HEK293 (cell line): Measurements from ENCODE around the gene DAGLA.

Experiments
- CTCF ChIA-PET: fragments of 350-600 bp; formaldehyde crosslinking; extraction: SDS; loops from one replicate; lab custom pipeline; 2021; ENCODE audit warnings: antibody characterized with exemption; lab: Yijun Ruan, JAX
- POLR2A ChIA-PET: fragments of 300-600 bp; formaldehyde crosslinking; extraction: SDS; loops from one replicate; lab custom pipeline; 2020; ENCODE audit warnings: antibody characterized with exemption, inconsistent platforms; lab: Yijun Ruan, JAX
- H3K27ac ChIP-seq: fragments of 200-500 bp; sonication (Bioruptor generic); 2 replicates; pipeline ENCODE4 v1.5.1; 2014; ENCODE audit warnings: low read depth, low read length, control low read depth, inconsistent platforms; ENCODE audit errors: extremely low read depth
- H3K36me3 ChIP-seq, 2 experiments: fragments of 200-500 bp in 1 of 2; sonication (Bioruptor generic) in 1 of 2; 1 replicate in 1 of 2; 2 replicates in 1 of 2; pipeline ENCODE4 v1.5.1; 2014 to 2017; ENCODE audit warnings: inconsistent platforms in 2 of 2, low read length in 2 of 2; ENCODE audit not compliant: control insufficient read depth in 2 of 2, insufficient read depth in 1 of 2
- H3K4me1 ChIP-seq: fragments of 200-500 bp; sonication (Bioruptor generic); 2 replicates; pipeline ENCODE4 v1.5.1; 2014; ENCODE audit warnings: mild to moderate bottlenecking, low read length, inconsistent platforms; ENCODE audit not compliant: control insufficient read depth, insufficient read depth
- H3K4me3 ChIP-seq: 2 replicates; pipeline ENCODE4 v1.5.1; 2011; ENCODE audit warnings: low read depth, mild to moderate bottlenecking, control low read depth, low read length, moderate library complexity
- H3K9me3 ChIP-seq: fragments of 200-500 bp; sonication (Bioruptor generic); 2 replicates; pipeline ENCODE4 v1.5.1; 2014; ENCODE audit warnings: low read depth, low read length, inconsistent platforms; ENCODE audit not compliant: control insufficient read depth, insufficient read depth
- CTCF ChIP-seq: fragments of 450-650 bp; formaldehyde crosslinking; IDR thresholded peaks from 2 replicates; pipeline ENCODE4 v1.5.1; 2016; ENCODE audit warnings: missing biosample characterization, missing genetic modification characterization
- GLI2 ChIP-seq: fragments of 450-650 bp; formaldehyde crosslinking; IDR thresholded peaks from 2 replicates; pipeline ENCODE4; 2017; ENCODE audit warnings: missing biosample characterization, missing genetic modification characterization, low read depth, borderline replicate concordance
- GLIS1 ChIP-seq: fragments of 450-650 bp; formaldehyde crosslinking; IDR thresholded peaks from 2 replicates; pipeline ENCODE4 v1.5.1; 2016; ENCODE audit warnings: missing biosample characterization, missing genetic modification characterization
- MEIS1 ChIP-seq: sonication (generic); formaldehyde crosslinking; IDR thresholded peaks from 2 replicates; pipeline ENCODE4 v1.8.1; 2022; ENCODE audit warnings: missing genetic modification reagents, mild to moderate bottlenecking, borderline replicate concordance
- PRDM1 ChIP-seq: fragments of 450-650 bp; formaldehyde crosslinking; IDR thresholded peaks from 2 replicates; pipeline ENCODE4; 2016; ENCODE audit warnings: missing biosample characterization, missing genetic modification characterization
- REST ChIP-seq: fragments of 450-650 bp; formaldehyde crosslinking; IDR thresholded peaks from 2 replicates; pipeline ENCODE4 v1.5.1; 2016; ENCODE audit warnings: missing biosample characterization, missing genetic modification characterization
- TRIM28 ChIP-seq: IDR thresholded peaks from 2 replicates; pipeline ENCODE4 v1.6.1; 2011; ENCODE audit warnings: low read length, control low read depth, borderline replicate concordance
- TSHZ1 ChIP-seq: fragments of 450-650 bp; formaldehyde crosslinking; IDR thresholded peaks from 2 replicates; pipeline ENCODE4 v1.5.1; 2016; ENCODE audit warnings: missing biosample characterization, missing genetic modification characterization, borderline replicate concordance
- ZBTB11 ChIP-seq: fragments of 450-650 bp; formaldehyde crosslinking; conservative IDR thresholded peaks from 2 replicates; pipeline ENCODE4 v1.5.1; 2016; ENCODE audit warnings: low read depth, missing biosample characterization, missing genetic modification characterization
- ZBTB6 ChIP-seq: fragments of 450-650 bp; formaldehyde crosslinking; IDR thresholded peaks from 2 replicates; pipeline ENCODE4 v1.5.1; 2017; ENCODE audit warnings: missing biosample characterization, missing genetic modification characterization
- ZFP41 ChIP-seq: fragments of 450-650 bp; formaldehyde crosslinking; IDR thresholded peaks from 2 replicates; pipeline ENCODE4 v1.5.1; 2016; ENCODE audit warnings: missing biosample characterization, missing genetic modification characterization, borderline replicate concordance
- ZNF155 ChIP-seq: fragments of 450-650 bp; formaldehyde crosslinking; IDR thresholded peaks from 2 replicates; pipeline ENCODE4 v1.5.1; 2016; ENCODE audit warnings: missing biosample characterization, missing genetic modification characterization
- ZNF473 ChIP-seq: fragments of 450-650 bp; formaldehyde crosslinking; IDR thresholded peaks from 2 replicates; pipeline ENCODE4 v1.5.1; 2017; ENCODE audit warnings: missing biosample characterization, missing genetic modification characterization
- ZNF529 ChIP-seq: fragments of 450-650 bp; formaldehyde crosslinking; IDR thresholded peaks from 2 replicates; pipeline ENCODE4 v1.5.1; 2017; ENCODE audit warnings: missing genetic modification characterization, missing biosample characterization; ENCODE audit not compliant: insufficient replicate concordance
- ZNF596 ChIP-seq: fragments of 450-650 bp; IDR thresholded peaks from 2 replicates; pipeline ENCODE4 v1.5.0; 2018; ENCODE audit warnings: missing biosample characterization, mild to moderate bottlenecking, missing genetic modification characterization, moderate library complexity
- ZNF623 ChIP-seq: fragments of 450-650 bp; formaldehyde crosslinking; IDR thresholded peaks from 2 replicates; pipeline ENCODE4 v1.5.1; 2016; ENCODE audit warnings: missing biosample characterization, missing genetic modification characterization
- ZNF626 ChIP-seq: fragments of 450-650 bp; sonication (Bioruptor Pico); formaldehyde crosslinking; IDR thresholded peaks from 2 replicates; pipeline ENCODE4 v1.5.1; 2018; ENCODE audit warnings: missing biosample characterization, missing genetic modification characterization, inconsistent platforms
- ZNF76 ChIP-seq: fragments of 450-650 bp; formaldehyde crosslinking; IDR thresholded peaks from 2 replicates; pipeline ENCODE4; 2016; ENCODE audit warnings: low read depth, missing biosample characterization, missing genetic modification characterization, borderline replicate concordance
- ZSCAN5A ChIP-seq: fragments of 450-650 bp; formaldehyde crosslinking; IDR thresholded peaks from 2 replicates; pipeline ENCODE4 v1.5.1; 2016; ENCODE audit warnings: missing biosample characterization, missing genetic modification characterization

Gene DAGLA

GRCh38 chr11:61710019-61710418, 29.8 kb downstream of the DAGLA start (continued):
- TF ChIP-seq ZBTB6 (no peak), ZNF473 (tag by site-specific recombination) (no peak), ZNF155 (tag by site-specific recombination) (no peak), ZNF596 (tag by site-specific recombination) (no peak), ZNF623 (tag by site-specific recombination) (no peak), ZSCAN5A (tag by site-specific recombination) (no peak), GLIS1 (tag by site-specific recombination) (peak; percentile 30), MEIS1 (CRISPR knock-in tag) (no peak), TRIM28 (no peak), ZNF626 (no peak)
- TF ChIP-seq, all 188 proteins: peak for 3

- Histone ChIP-seq H3K9me3 (no peaks in the 10 kb centered on the region), H3K36me3 (no peaks in the 10 kb centered on the region), H3K4me1 (no peaks in the 10 kb centered on the region), H3K27ac (no peak overlapping the region), H3K4me3 (no peak overlapping the region)
- CTCF ChIA-PET: interaction anchor here (0.8 kb wide), 1 partner anchor 73 kb away, joined by 3 read pairs; no protein-coding TSS in a partner anchor
- POLR2A ChIA-PET: interaction anchor here (1.1 kb wide), 1 partner anchor 28 kb away, joined by 3 read pairs; no protein-coding TSS in a partner anchor
- TF ChIP-seq ZNF473 (tag by site-specific recombination) (no peak), PRDM1 (tag by site-specific recombination) (no peak), CTCF (tag by site-specific recombination) (no peak), ZFP41 (tag by site-specific recombination) (no peak), ZBTB11 (tag by site-specific recombination) (no peak), ZNF596 (tag by site-specific recombination) (no peak), TSHZ1 (tag by site-specific recombination) (no peak), ZNF529 (no peak), REST (tag by site-specific recombination) (no peak), GLI2 (no peak), ZNF76 (tag by site-specific recombination) (no peak)
Measured at GRCh38 chr11:61711037-61711436, 30.8 kb downstream of the DAGLA start.
